MCF 10A (cell line): ENCODE results near the gene MOV10L1. TPM values are rescaled to one million over a fixed set of nuclear protein-coding genes. Genes with fewer than 3 reads are reported as not detected.

Experiments used
- BruUV-seq: library from RNA; stranded (reverse); fragments of 400-500 nt; replicated peaks from 2 replicates; lab custom pipeline; 2021; lab: Mats Ljungman, UMichigan
- CTCF ChIA-PET: fragments of 300-600 bp; sonication (Branson Sonifier 250); formaldehyde crosslinking; extraction: SDS; loops from one replicate; lab custom pipeline; 2021; ENCODE audit warnings: antibody characterized with exemption, inconsistent platforms; lab: Yijun Ruan, JAX
- POLR2A ChIA-PET: fragments of 300-600, 350-650 bp; sonication (Branson Sonifier 250); formaldehyde crosslinking; extraction: SDS; loops from one replicate; lab custom pipeline; 2020; ENCODE audit warnings: antibody characterized with exemption, inconsistent platforms; lab: Yijun Ruan, JAX
- DNase-seq: peaks from one replicate; pipeline ENCODE4 v3.0.0-alpha.2; 2018; ENCODE audit not compliant: unreplicated experiment
- H3K27ac Mint-ChIP-seq: one replicate; pipeline ENCODE4 v1.8.0; 2022; ENCODE audit warnings: mild to moderate bottlenecking, low read depth, mixed read lengths; ENCODE audit not compliant: unreplicated experiment
- H3K27me3 Mint-ChIP-seq: one replicate; pipeline ENCODE4 v1.8.0; 2022; ENCODE audit warnings: mixed read lengths; ENCODE audit not compliant: insufficient read depth, unreplicated experiment
- H3K36me3 Mint-ChIP-seq: one replicate; pipeline ENCODE4 v1.8.0; 2022; ENCODE audit warnings: mild to moderate bottlenecking, moderate library complexity, mixed read lengths; ENCODE audit not compliant: insufficient read depth, unreplicated experiment
- H3K4me1 Mint-ChIP-seq: one replicate; pipeline ENCODE4 v1.8.0; 2022; ENCODE audit warnings: mixed read lengths; ENCODE audit not compliant: insufficient read depth, unreplicated experiment
- H3K4me3 Mint-ChIP-seq: one replicate; pipeline ENCODE4 v1.8.0; 2022; ENCODE audit warnings: mild to moderate bottlenecking, moderate library complexity, mixed read lengths; ENCODE audit not compliant: unreplicated experiment
- H3K9me3 Mint-ChIP-seq: one replicate; pipeline ENCODE4 v1.8.0; 2022; ENCODE audit warnings: mixed read lengths; ENCODE audit not compliant: unreplicated experiment
- intact Hi-C: fragments of 100-400 bp; cut with micrococcal nuclease; formaldehyde crosslinking; loops from 2 replicates; pipeline ENCODE4 v1.14.1; 2022
- total RNA-seq: library from RNA; stranded (reverse); gene quantifications from 2 replicates; pipeline ENCODE4 v1.2.3, GENCODE V29; 2022
- TF ChIP-seq, protein P1 (sequence below): fragments of 200-600 bp; IDR thresholded peaks from one replicate; pipeline ENCODE4 v1.8.0; 2022; ENCODE audit warnings: antibody characterized with exemption, mild to moderate bottlenecking; ENCODE audit not compliant: unreplicated experiment

MOV10L1 gene
- total RNA-seq, 1 experiment from 2014 or later: not detected

DNA sequence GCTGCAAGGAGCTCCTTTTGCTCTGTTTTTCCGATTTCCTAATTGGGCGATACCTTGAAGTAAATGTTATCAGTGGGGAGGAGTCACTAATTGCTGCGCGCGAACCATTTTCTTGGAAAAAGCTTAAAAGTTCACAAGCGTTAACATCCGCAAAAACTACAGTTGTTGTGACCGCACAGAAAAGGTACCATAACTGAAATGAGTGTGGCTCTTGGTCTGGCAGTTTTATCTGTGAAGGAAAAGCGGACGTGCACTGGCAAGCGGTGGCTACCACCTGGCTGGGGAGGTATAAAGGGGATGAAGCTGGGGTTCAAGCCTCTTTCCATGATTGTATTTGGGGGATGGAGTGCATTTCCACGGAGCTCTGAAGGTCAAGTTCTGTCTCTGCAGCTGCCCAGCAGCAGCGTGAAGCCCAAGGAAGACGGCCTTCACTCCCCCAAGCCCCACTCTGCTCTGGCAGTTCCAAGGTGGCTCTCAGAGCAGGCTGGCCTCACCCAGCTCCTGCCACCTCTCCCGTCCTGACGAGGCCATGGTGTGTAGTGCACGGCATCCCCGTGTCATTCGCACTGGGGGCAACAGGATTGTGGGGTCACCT, 27.5 kb downstream of the MOV10L1 start:
- Mint-ChIP-seq H3K27me3 (peaks cover 11% of the 10 kb centered on the region), H3K4me1 (no peaks in the 10 kb centered on the region), H3K27ac (no peak overlapping the region), H3K4me3 (no peak overlapping the region), H3K9me3 (no peaks in the 10 kb centered on the region), H3K36me3 (no peaks in the 10 kb centered on the region)
- TF ChIP-seq, protein P1, sequence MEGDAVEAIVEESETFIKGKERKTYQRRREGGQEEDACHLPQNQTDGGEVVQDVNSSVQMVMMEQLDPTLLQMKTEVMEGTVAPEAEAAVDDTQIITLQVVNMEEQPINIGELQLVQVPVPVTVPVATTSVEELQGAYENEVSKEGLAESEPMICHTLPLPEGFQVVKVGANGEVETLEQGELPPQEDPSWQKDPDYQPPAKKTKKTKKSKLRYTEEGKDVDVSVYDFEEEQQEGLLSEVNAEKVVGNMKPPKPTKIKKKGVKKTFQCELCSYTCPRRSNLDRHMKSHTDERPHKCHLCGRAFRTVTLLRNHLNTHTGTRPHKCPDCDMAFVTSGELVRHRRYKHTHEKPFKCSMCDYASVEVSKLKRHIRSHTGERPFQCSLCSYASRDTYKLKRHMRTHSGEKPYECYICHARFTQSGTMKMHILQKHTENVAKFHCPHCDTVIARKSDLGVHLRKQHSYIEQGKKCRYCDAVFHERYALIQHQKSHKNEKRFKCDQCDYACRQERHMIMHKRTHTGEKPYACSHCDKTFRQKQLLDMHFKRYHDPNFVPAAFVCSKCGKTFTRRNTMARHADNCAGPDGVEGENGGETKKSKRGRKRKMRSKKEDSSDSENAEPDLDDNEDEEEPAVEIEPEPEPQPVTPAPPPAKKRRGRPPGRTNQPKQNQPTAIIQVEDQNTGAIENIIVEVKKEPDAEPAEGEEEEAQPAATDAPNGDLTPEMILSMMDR: no peak
- DNase-seq: no peak
- CTCF ChIA-PET: no interaction called here
- POLR2A ChIA-PET: interaction anchor here (1.4 kb wide), 1 partner anchor 9 kb away, joined by 3 read pairs; no protein-coding TSS in a partner anchor
- BruUV-seq: no TSS peak
- intact Hi-C loops: no loop called here

DNA sequence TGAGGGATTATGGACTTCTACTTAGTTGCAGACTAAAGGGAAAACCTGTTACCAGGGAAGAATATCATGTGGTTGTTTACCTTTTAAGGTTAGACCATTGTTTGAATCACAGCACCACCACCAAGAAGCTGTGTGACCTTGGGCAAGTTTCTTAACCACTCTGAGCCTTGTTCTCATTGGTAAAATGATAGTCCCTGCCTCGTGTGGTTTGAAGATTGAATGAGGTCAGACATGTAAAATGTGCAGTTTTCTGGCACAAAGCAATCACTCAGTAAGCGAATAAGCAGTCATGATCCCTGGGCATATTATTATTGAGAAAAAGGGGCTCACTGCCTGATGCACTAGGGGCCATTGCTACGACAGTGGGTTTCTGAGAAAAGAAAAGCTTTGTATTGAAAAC, 28.3 kb downstream of the MOV10L1 start:
- POLR2A ChIA-PET: interaction anchor here (1.4 kb wide), 1 partner anchor 8 kb away, joined by 3 read pairs; no protein-coding TSS in a partner anchor
- no peaks in the 10 kb centered on the region for H3K4me1 Mint-ChIP-seq
- CTCF ChIA-PET: interaction anchor here (1.2 kb wide), 1 partner anchor 88 kb away, joined by 3 read pairs; no protein-coding TSS in a partner anchor

GRCh38 chr22:50118557-50119168, 28.9 kb downstream of the MOV10L1 start:
- no peaks in the 10 kb centered on the region for H3K4me1 Mint-ChIP-seq
- peaks cover under 1% of the 10 kb centered on the region for H3K9me3 Mint-ChIP-seq
- H3K4me3 Mint-ChIP-seq: no peak overlapping the region
- no peaks in the 10 kb centered on the region for H3K36me3 Mint-ChIP-seq
- BruUV-seq: no TSS peak
- H3K27ac Mint-ChIP-seq: no peak overlapping the region
- POLR2A ChIA-PET: interaction anchor here (1.3 to 1.4 kb wide), 2 partner anchors 8 to 24 kb away, joined by 3 read pairs; no protein-coding TSS in a partner anchor
- DNase-seq: no peak
- CTCF ChIA-PET: interaction anchor here (1.2 kb wide), 1 partner anchor 88 kb away, joined by 3 read pairs; no protein-coding TSS in a partner anchor
- intact Hi-C loops: no loop called here
- H3K27me3 Mint-ChIP-seq: peaks cover 14% of the 10 kb centered on the region
- TF ChIP-seq, protein P1: no peak

More for the DNA sequence above, 28.3 kb downstream of the MOV10L1 start:
- Mint-ChIP-seq H3K9me3 (no peaks in the 10 kb centered on the region), H3K27me3 (peaks cover 11% of the 10 kb centered on the region), H3K4me3 (no peak overlapping the region), H3K36me3 (no peaks in the 10 kb centered on the region), H3K27ac (no peak overlapping the region)
- TF ChIP-seq, protein P1: no peak
- BruUV-seq: no TSS peak
- DNase-seq: no peak
- intact Hi-C loops: no loop called here

- peaks cover 7% of the 10 kb centered on the region for H3K9me3 Mint-ChIP-seq
- ChIA-PET CTCF (no interaction called here), POLR2A (interaction anchor here (1.3 kb wide), 1 partner anchor 23 kb away, joined by 3 read pairs; no protein-coding TSS in a partner anchor)
- intact Hi-C loops: no loop called here
- no peaks in the 10 kb centered on the region for H3K4me1 Mint-ChIP-seq
- peaks cover 21% of the 10 kb centered on the region for H3K27me3 Mint-ChIP-seq
- no peak for DNase-seq
- TF ChIP-seq, protein P1: no peak
- no peak overlapping the region for H3K4me3 Mint-ChIP-seq
- H3K27ac Mint-ChIP-seq: no peak overlapping the region
- BruUV-seq: no TSS peak
- H3K36me3 Mint-ChIP-seq: no peaks in the 10 kb centered on the region
Observed at GRCh38 chr22:50119169-50119767, 29.5 kb downstream of the MOV10L1 start.
